ENCODE measurements around the gene ODAD2. TPM values are rescaled to one million over a fixed set of nuclear protein-coding genes. Genes with fewer than 3 reads are reported as not detected.

The ODAD2 gene
- total RNA-seq, 2 donors from 2014 or later = 0.66 TPM; not detected in 1

GRCh38 chr10:27878281-27878680, 120.6 kb downstream of the ODAD2 start:
- no peaks in the 10 kb centered on the region for H3K27me3 ChIP-seq
- H3K4me3 ChIP-seq = no peak overlapping the region
- no peaks in the 10 kb centered on the region for H3K4me1 ChIP-seq
- no peak for TF ChIP-seq CTCF (IDR thresholded peaks at IDR 0.05)
- no peak for TF ChIP-seq POLR2A (IDR thresholded peaks at IDR 0.05)
- no peaks in the 10 kb centered on the region for H3K9me3 ChIP-seq
- H3K27ac ChIP-seq = no peak overlapping the region
- intact Hi-C loops (cut with DNase I) = no loop called here
- DNase-seq (no peak), ATAC-seq (no peak)
- no peaks in the 10 kb centered on the region for H3K36me3 ChIP-seq (replicated peaks in 1 of 2; ENCODE audit: insufficient read depth in 1 of 2, low read depth in 2 of 2)
- WGBS, 2 donors = 79 to 81% methylated on average over 4 of the region's 4 CpGs

- no peaks in the 10 kb centered on the region for H3K9me3 ChIP-seq
- no peak overlapping the region for H3K4me3 ChIP-seq
- intact Hi-C loops (cut with DNase I) = no loop called here
- H3K27ac ChIP-seq = no peak overlapping the region
- H3K4me1 ChIP-seq = no peaks in the 10 kb centered on the region
- TF ChIP-seq CTCF (IDR thresholded peaks at IDR 0.05) (no peak), POLR2A (IDR thresholded peaks at IDR 0.05) (no peak)
- H3K27me3 ChIP-seq = no peaks in the 10 kb centered on the region
- no peak for DNase-seq
- no peaks in the 10 kb centered on the region for H3K36me3 ChIP-seq (replicated peaks in 1 of 2; ENCODE audit: insufficient read depth in 1 of 2, low read depth in 2 of 2)
- ATAC-seq = no peak
Observed at GRCh38 chr10:27865221-27865635, 133.7 kb downstream of the ODAD2 start.

- Histone ChIP-seq H3K4me1 (no peaks in the 10 kb centered on the region), H3K4me3 (no peak overlapping the region), H3K36me3 (replicated peaks in 1 of 2; ENCODE audit: insufficient read depth in 1 of 2, low read depth in 2 of 2) (no peaks in the 10 kb centered on the region), H3K27ac (no peak overlapping the region), H3K9me3 (no peaks in the 10 kb centered on the region), H3K27me3 (no peaks in the 10 kb centered on the region)
- ATAC-seq (no peak), DNase-seq (no peak)
- 71 to 79% methylated on average over 4 of the region's 4 CpGs for WGBS, 2 donors
- TF ChIP-seq CTCF (IDR thresholded peaks at IDR 0.05) (no peak), POLR2A (IDR thresholded peaks at IDR 0.05) (no peak)
- intact Hi-C loops (cut with DNase I) = no loop called here
Observed at GRCh38 chr10:27861781-27862180, 137.1 kb downstream of the ODAD2 start.

GRCh38 chr10:27857616-27858015, 141.3 kb downstream of the ODAD2 start:
- TF ChIP-seq CTCF (IDR thresholded peaks at IDR 0.05) = no peak
- no peak for TF ChIP-seq POLR2A (IDR thresholded peaks at IDR 0.05)
- WGBS, 2 donors = 12 to 15% methylated on average over 8 of the region's 8 CpGs
- no peaks in the 10 kb centered on the region for H3K9me3 ChIP-seq

GRCh38 chr10:27844223-27844622, 154.7 kb downstream of the ODAD2 start:
- TF ChIP-seq POLR2A (IDR thresholded peaks at IDR 0.05) (no peak), CTCF (IDR thresholded peaks at IDR 0.05) (no peak)
- Histone ChIP-seq H3K4me1 (no peaks in the 10 kb centered on the region), H3K27ac (no peak overlapping the region), H3K9me3 (no peaks in the 10 kb centered on the region), H3K36me3 (replicated peaks in 1 of 2; ENCODE audit: insufficient read depth in 1 of 2, low read depth in 2 of 2) (no peaks in the 10 kb centered on the region), H3K4me3 (no peak overlapping the region), H3K27me3 (no peaks in the 10 kb centered on the region)
- ATAC-seq (no peak), DNase-seq (peak in 1 of 4 donors; percentile 29)
- intact Hi-C loops (cut with DNase I) = no loop called here
- WGBS, 2 donors = 35 to 65% methylated on average over 1 of the region's 1 CpG

More at GRCh38 chr10:27857616-27858015, 141.3 kb downstream of the ODAD2 start:
- no peak overlapping the region for H3K4me3 ChIP-seq
- no peaks in the 10 kb centered on the region for H3K27me3 ChIP-seq
- intact Hi-C loops (cut with DNase I) = no loop called here
- H3K36me3 ChIP-seq (replicated peaks in 1 of 2; ENCODE audit: insufficient read depth in 1 of 2, low read depth in 2 of 2) = no peaks in the 10 kb centered on the region
- DNase-seq (no peak), ATAC-seq (no peak)
- no peak overlapping the region for H3K27ac ChIP-seq
- H3K4me1 ChIP-seq = no peaks in the 10 kb centered on the region

Measured in body of pancreas (tissue), 4 donors.